Raji (cell line): ENCODE measurements around the gene MAGIX.

Experiments used
- POLR2A ChIP-seq: IDR thresholded peaks from 2 replicates; pipeline ENCODE4 v1.6.1; 2011; ENCODE audit warnings: low read depth, low read length, control low read depth; ENCODE audit not compliant: insufficient read depth

The MAGIX gene

GRCh38 chrX:49212209-49212608 lies 49.7 kb downstream of the MAGIX start:
- no peak for TF ChIP-seq POLR2A

GRCh38 chrX:49212861-49213260 lies 50.3 kb downstream of the MAGIX start:
- TF ChIP-seq POLR2A: no peak

GRCh38 chrX:49214416-49214815 lies 51.9 kb downstream of the MAGIX start:
- no peak for TF ChIP-seq POLR2A

GRCh38 chrX:49214996-49215526 lies 52.5 kb downstream of the MAGIX start:
- no peak for TF ChIP-seq POLR2A
